Activated T-cell treated with anti-CD3 and anti-CD28 coated beads for 48 hours (primary cell): ENCODE results near the gene TAF9B.
"Not testable (repeated sequence)": the region's sequence is repeated elsewhere in the genome, so short reads cannot be mapped to it uniquely, and the experiment has no call there.

Source experiments
- DNase-seq: peaks from one replicate; pipeline ENCODE4 v3.0.0-alpha.2; 2020; ENCODE audit warnings: low read depth

The TAF9B gene

GRCh38 chrX:78116365-78116764 lies 23.1 kb downstream of the TAF9B start:
- DNase-seq: no peak

- no peak for DNase-seq
Measured at GRCh38 chrX:78111140-78111931, 28.1 kb downstream of the TAF9B start.

- DNase-seq: no peak
Measured at GRCh38 chrX:78109458-78109857, 30.0 kb downstream of the TAF9B start.

- no peak for DNase-seq
Measured at GRCh38 chrX:78106651-78106986, 32.8 kb downstream of the TAF9B start.

GRCh38 chrX:78105944-78106650 lies 33.4 kb downstream of the TAF9B start:
- no peak for DNase-seq

- no peak for DNase-seq
Measured at GRCh38 chrX:78104447-78105176, 34.8 kb downstream of the TAF9B start.

- peak; percentile 90 for DNase-seq
Measured at GRCh38 chrX:78103623-78104446, 35.6 kb downstream of the TAF9B start, which contains the start of gene PGK1. PGK1 (plus strand) TSS chrX:78104248; CDS start chrX:78104341, 93 bp downstream.

- no peak for DNase-seq
Measured at GRCh38 chrX:78103001-78103622, 36.3 kb downstream of the TAF9B start.

- no peak for DNase-seq
Measured at GRCh38 chrX:78102091-78102490, 37.4 kb downstream of the TAF9B start.

- DNase-seq: no peak
Measured at GRCh38 chrX:78098108-78098507, 41.3 kb downstream of the TAF9B start.

GRCh38 chrX:78092296-78092695 lies 47.2 kb downstream of the TAF9B start:
- DNase-seq: no peak

- DNase-seq: not testable (repeated sequence)
Measured at GRCh38 chrX:78081413-78081812, 58.0 kb downstream of the TAF9B start.
